Esophagus muscularis mucosa (tissue), 4 donors: Measurements from ENCODE around the gene LYRM1. TPM values are rescaled to one million over a fixed set of nuclear protein-coding genes. Genes with fewer than 3 reads are reported as not detected.
"Not testable (repeated sequence)": the region's sequence is repeated elsewhere in the genome, so short reads cannot be mapped to it uniquely, and the experiment has no call there.

Experiments used
- DNase-seq: peaks from one replicate; pipeline ENCODE4 v3.0.0-alpha.2; 2017; ENCODE audit errors: extremely low spot score
- H3K27ac ChIP-seq, 4 donors: fragments of 200-600 bp; sonication (generic); replicated peaks in 1 of 4; 1 replicate in 3 of 4; 2 replicates in 1 of 4; pipeline ENCODE4 v1.5.1; 2016 to 2019; ENCODE audit warnings: mild to moderate bottlenecking in 1 of 4
- H3K27me3 ChIP-seq, 4 donors: fragments of 200-600 bp; sonication (generic); one replicate each; pipeline versions ENCODE4 v1.5.1 to v1.6.0; 2016 to 2019
- H3K36me3 ChIP-seq, 4 donors: fragments of 200-600 bp; sonication (generic); one replicate each; pipeline ENCODE4 v1.5.1; 2016 to 2019
- H3K4me1 ChIP-seq, 4 donors: fragments of 200-600 bp; sonication (generic); one replicate each; pipeline ENCODE4 v1.5.1; 2016 to 2019
- H3K4me3 ChIP-seq, 4 donors: fragments of 200-600 bp; sonication (generic); 1 replicate in 2 of 4; 2 replicates in 2 of 4; pipeline ENCODE4 v1.5.1; 2016 to 2019; ENCODE audit warnings: mild to moderate bottlenecking in 4 of 4, moderate library complexity in 1 of 4
- H3K9me3 ChIP-seq, 4 donors: fragments of 200-600 bp; sonication (generic); 1 replicate in 3 of 4; 2 replicates in 1 of 4; pipeline ENCODE4 v1.5.1; 2016 to 2019
- CTCF ChIP-seq, 3 experiments: fragments of 200-600 bp in 2 of 3; fragments of 450-650 bp in 1 of 3; sonication (generic) in 2 of 3; IDR thresholded peaks; one replicate each; pipeline ENCODE4 v1.5.1; 2017 to 2019; ENCODE audit warnings: antibody characterized with exemption in 3 of 3, mild to moderate bottlenecking in 2 of 3, moderate library complexity in 1 of 3
- EP300 ChIP-seq: sonication (generic); formaldehyde crosslinking; IDR thresholded peaks from one replicate; pipeline ENCODE4 v1.6.1; 2017; ENCODE audit warnings: antibody characterized with exemption
- POLR2A ChIP-seq: fragments of 450-650 bp; IDR thresholded peaks from one replicate; pipeline ENCODE4 v1.6.1; 2017; ENCODE audit warnings: antibody characterized with exemption, moderate library complexity, mild to moderate bottlenecking, low read depth
- POLR2AphosphoS5 ChIP-seq, 2 donors: sonication (generic); formaldehyde crosslinking; IDR thresholded peaks; one replicate each; pipeline ENCODE4 v1.6.1; 2017; ENCODE audit warnings: antibody characterized with exemption in 2 of 2
- WGBS: methylation state at CpG from one replicate; pipeline ENCODE4 v1.1.5; 2018; 5-methylcytosine and 5-hydroxymethylcytosine counted together
- intact Hi-C: fragments of 100-400 bp; cut with DNase I; formaldehyde crosslinking; loops from one replicate; pipeline ENCODE4 v1.15.1; 2023
- total RNA-seq, 4 donors: library from RNA; depleted of rRNA; stranded (reverse); fragments of >200 nt; gene quantifications; one replicate each; pipeline versions ENCODE4 v1.1.0 to v1.2.1, GENCODE V29; 2016

The LYRM1 gene
- total RNA-seq, 4 donors from 2014 or later = 38.9 to 69.2 (median 46.4) TPM

- Histone ChIP-seq H3K9me3 (no peaks in the 10 kb centered on the region), H3K4me3 (no peak overlapping the region), H3K27me3 (no peaks in the 10 kb centered on the region), H3K4me1 (no peaks in the 10 kb centered on the region), H3K36me3 (no peaks in the 10 kb centered on the region), H3K27ac (no peak overlapping the region)
- WGBS = 96% methylated on average over 4 of the region's 5 CpGs
- TF ChIP-seq POLR2A = no peak
- TF ChIP-seq CTCF (IDR thresholded peaks at IDR 0.05) = peak in 2 of 3 experiments; percentile 27 to 29
- DNase-seq = no peak
- intact Hi-C loops = loop anchor here (10.0 kb wide), 1 partner anchor 100 kb away; no protein-coding TSS in a partner anchor
These were observed 44.4 kb downstream of the LYRM1 start for GRCh38 chr16:20944861-20945574.

GRCh38 chr16:20945575-20945875 lies 45.0 kb downstream of the LYRM1 start:
- not testable (repeated sequence) for H3K4me3 ChIP-seq, H3K36me3 ChIP-seq, H3K9me3 ChIP-seq, DNase-seq, H3K27me3 ChIP-seq, H3K27ac ChIP-seq, H3K4me1 ChIP-seq
- WGBS = 95% methylated on average over 11 of the region's 11 CpGs
- intact Hi-C loops = loop anchor here (10.0 kb wide), 1 partner anchor 101 kb away; no protein-coding TSS in a partner anchor

DNA sequence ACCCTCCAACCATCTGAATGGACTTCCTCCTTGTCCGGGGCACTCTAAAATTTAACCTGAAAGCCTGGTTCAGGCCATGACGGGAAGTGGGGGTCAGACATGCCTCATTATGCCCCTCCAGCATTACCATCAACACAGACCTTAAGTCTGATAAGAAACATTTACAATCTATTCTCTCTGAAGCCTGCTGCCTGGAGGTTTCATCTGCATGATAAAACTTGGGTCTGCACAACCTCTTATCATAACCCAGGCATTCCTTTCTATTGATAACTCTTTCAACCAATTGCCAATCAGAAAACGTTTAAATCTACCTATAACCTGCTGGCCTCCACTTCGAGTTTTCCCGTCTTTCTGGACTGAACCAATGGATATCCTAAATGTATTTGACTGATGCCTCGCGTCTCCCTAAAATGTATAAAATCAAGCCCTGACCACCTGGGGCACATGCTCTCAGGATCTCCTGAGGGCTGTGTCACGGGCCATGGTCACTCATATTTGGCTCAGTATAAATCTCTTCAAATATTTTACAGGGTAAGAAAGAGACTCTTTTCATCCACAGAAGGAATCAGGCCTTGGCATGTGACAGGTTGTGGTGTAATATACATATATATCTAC lies 45.6 kb downstream of the LYRM1 start:
- TF ChIP-seq EP300 = no peak
- no peak for TF ChIP-seq POLR2A
- no peak for TF ChIP-seq POLR2AphosphoS5 (IDR thresholded peaks at IDR 0.05)
- TF ChIP-seq CTCF (IDR thresholded peaks at IDR 0.05) = no peak
- Histone ChIP-seq H3K9me3 (no peaks in the 10 kb centered on the region), H3K27ac (no peak overlapping the region), H3K27me3 (no peaks in the 10 kb centered on the region), H3K4me3 (no peak overlapping the region), H3K36me3 (no peaks in the 10 kb centered on the region), H3K4me1 (no peaks in the 10 kb centered on the region)
- WGBS = 89% methylated on average over 8 of the region's 8 CpGs
- DNase-seq = no peak
- intact Hi-C loops = loop anchor here (10.0 kb wide), 1 partner anchor 101 kb away; no protein-coding TSS in a partner anchor

GRCh38 chr16:20948444-20948843 lies 47.9 kb downstream of the LYRM1 start:
- Histone ChIP-seq H3K27ac (no peak overlapping the region), H3K4me3 (no peak overlapping the region), H3K36me3 (no peaks in the 10 kb centered on the region), H3K9me3 (no peaks in the 10 kb centered on the region), H3K4me1 (no peaks in the 10 kb centered on the region), H3K27me3 (no peaks in the 10 kb centered on the region)
- no peak for TF ChIP-seq POLR2A
- TF ChIP-seq CTCF (IDR thresholded peaks at IDR 0.05) = no peak
- no peak for TF ChIP-seq POLR2AphosphoS5 (IDR thresholded peaks at IDR 0.05)
- TF ChIP-seq EP300 = no peak
- intact Hi-C loops = loop anchor here (10.0 kb wide), 1 partner anchor 104 kb away; no protein-coding TSS in a partner anchor
- WGBS = 90% methylated on average over 9 of the region's 9 CpGs
- DNase-seq = no peak

DNA sequence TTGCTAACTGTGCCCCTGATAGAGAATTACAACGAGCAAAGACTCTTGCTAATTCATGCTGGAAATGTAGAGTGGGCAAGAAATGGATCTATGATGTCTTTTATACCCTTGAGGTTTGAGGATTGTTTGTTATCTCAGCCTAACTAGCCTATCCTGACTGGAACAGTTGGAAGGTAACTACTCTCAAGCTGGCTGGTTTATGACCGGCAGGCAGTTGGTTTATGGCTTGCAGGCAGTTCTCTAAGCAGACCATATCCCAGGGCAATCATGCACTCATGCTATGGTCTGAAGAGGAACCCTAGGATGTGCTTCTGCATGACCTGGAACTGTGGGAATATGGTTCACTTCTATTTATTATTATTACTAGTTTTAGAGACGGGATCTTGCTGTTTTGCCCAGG lies 49.1 kb downstream of the LYRM1 start:
- intact Hi-C loops = loop anchor here (10.0 kb wide), 1 partner anchor 105 kb away; no protein-coding TSS in a partner anchor
- no peak for TF ChIP-seq CTCF (IDR thresholded peaks at IDR 0.05)
- TF ChIP-seq EP300 = no peak
- no peak for TF ChIP-seq POLR2A
- no peak for TF ChIP-seq POLR2AphosphoS5 (IDR thresholded peaks at IDR 0.05)
- Histone ChIP-seq H3K36me3 (no peaks in the 10 kb centered on the region), H3K4me3 (no peak overlapping the region), H3K9me3 (no peaks in the 10 kb centered on the region), H3K27me3 (no peaks in the 10 kb centered on the region), H3K4me1 (no peaks in the 10 kb centered on the region), H3K27ac (no peak overlapping the region)
- 77% methylated on average over 3 of the region's 3 CpGs for WGBS
- no peak for DNase-seq
